Sigmoid colon (tissue), 7 donors: Measurements from ENCODE around the gene GNAI1. TPM values are rescaled to one million over a fixed set of nuclear protein-coding genes. Genes with fewer than 3 reads are reported as not detected.

Experiments
- DNase-seq: peaks from one replicate; pipeline ENCODE4 v3.0.0-alpha.2; 2019
- H3K27ac ChIP-seq, 4 donors: fragments of 200-600 bp; sonication (generic); one replicate each; pipeline ENCODE4 v1.5.1; 2016 to 2019; ENCODE audit warnings: mild to moderate bottlenecking in 1 of 4
- H3K27me3 ChIP-seq, 3 donors: fragments of 200-600 bp; sonication (generic); one replicate each; pipeline ENCODE4 v1.5.1; 2019; ENCODE audit warnings: mild to moderate bottlenecking in 1 of 3
- H3K36me3 ChIP-seq, 4 donors: fragments of 200-600 bp; sonication (generic); one replicate each; pipeline ENCODE4 v1.5.1; 2016 to 2019
- H3K4me1 ChIP-seq, 4 donors: fragments of 200-600 bp; sonication (generic); one replicate each; pipeline ENCODE4 v1.5.1; 2017 to 2019
- H3K4me3 ChIP-seq, 4 donors: fragments of 200-600 bp; sonication (generic); one replicate each; pipeline ENCODE4 v1.5.1; 2017 to 2019; ENCODE audit warnings: mild to moderate bottlenecking in 2 of 4, moderate library complexity in 1 of 4
- H3K9me3 ChIP-seq, 4 donors: fragments of 200-600 bp in 3 of 4; sonication (generic) in 3 of 4; one replicate each; pipeline versions ENCODE4 v1.5.1 to v1.6.1; 2013 to 2019
- CTCF ChIP-seq, 4 experiments: fragments of 450-650 bp in 3 of 4; fragments of 200-600 bp in 1 of 4; IDR thresholded peaks; one replicate each; pipeline ENCODE4 v1.5.1; 2016 to 2019; ENCODE audit warnings: antibody characterized with exemption in 4 of 4, mild to moderate bottlenecking in 3 of 4, moderate library complexity in 2 of 4
- EP300 ChIP-seq, 4 donors: sonication (generic); formaldehyde crosslinking; IDR thresholded peaks; one replicate each; pipeline ENCODE4 v1.6.1; 2017; ENCODE audit warnings: antibody characterized with exemption in 4 of 4
- POLR2A ChIP-seq, 2 donors: fragments of 450-650 bp; IDR thresholded peaks; one replicate each; pipeline ENCODE4 v1.6.1; 2016; ENCODE audit warnings: antibody characterized with exemption in 2 of 2, mild to moderate bottlenecking in 2 of 2, moderate library complexity in 2 of 2
- POLR2AphosphoS5 ChIP-seq, 4 donors: sonication (generic); formaldehyde crosslinking; IDR thresholded peaks; one replicate each; pipeline ENCODE4 v1.6.1; 2017; ENCODE audit warnings: antibody characterized with exemption in 4 of 4
- WGBS, 2 donors: extraction: QIAGEN DNeasy Blood & Tissue Kit; methylation state at CpG; one replicate each; pipeline ENCODE4 v1.1.7; 2013; 5-methylcytosine and 5-hydroxymethylcytosine counted together
- intact Hi-C: fragments of 100-400 bp; cut with DNase I; formaldehyde crosslinking; loops from one replicate; pipeline ENCODE4 v1.15.1; 2023
- polyA plus RNA-seq, 3 donors: library from polyadenylated mRNA; stranded (reverse); fragments of 200-250 nt; gene quantifications; one replicate each; pipeline ENCODE4 v1.2.3, GENCODE V29; 2013
- total RNA-seq, 4 donors: library from RNA; depleted of rRNA; stranded (reverse); fragments of >200 nt; gene quantifications; one replicate each; pipeline ENCODE4 v1.1.0, GENCODE V29; 2016
- donor health status: healthy with polysubstance abuse.
- donor health status: Bipolar disorder and iron deficiency.
- donor health status: healthy.

The GNAI1 gene
- total and polyA plus RNA-seq, 7 donors, result 8.8 to 98.9 (median 50.9) TPM

DNA sequence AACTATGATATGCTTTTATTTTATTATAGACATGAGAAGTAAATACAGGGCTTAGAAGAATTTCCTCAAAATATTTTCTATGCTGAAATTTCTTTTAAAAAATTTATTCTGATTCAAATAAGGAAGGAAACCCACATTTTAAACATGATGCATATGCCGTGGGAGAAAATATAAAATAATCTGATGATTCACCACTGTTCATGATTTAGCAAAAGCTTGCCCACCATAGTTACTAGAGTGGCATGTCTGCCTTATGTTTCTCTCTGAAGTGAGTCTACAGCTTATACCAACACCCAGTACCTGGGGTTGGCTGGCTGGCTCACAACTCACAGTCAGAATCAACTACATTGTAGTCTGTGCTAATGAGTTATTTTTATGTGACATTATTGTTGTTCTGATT lies 102.0 kb downstream of the GNAI1 start:
- DNase-seq, result no peak
- H3K9me3 ChIP-seq, result no peaks in the 10 kb centered on the region
- 63 to 89% methylated on average over 1 of the region's 1 CpG for WGBS, 2 donors
- no peaks in the 10 kb centered on the region for H3K27me3 ChIP-seq
- H3K4me1 ChIP-seq, result no peaks in the 10 kb centered on the region
- no peaks in the 10 kb centered on the region for H3K36me3 ChIP-seq
- TF ChIP-seq CTCF (IDR thresholded peaks at IDR 0.05), result no peak
- TF ChIP-seq POLR2A (IDR thresholded peaks at IDR 0.05), result no peak
- TF ChIP-seq EP300 (IDR thresholded peaks at IDR 0.05), result no peak
- no peak for TF ChIP-seq POLR2AphosphoS5 (IDR thresholded peaks at IDR 0.05)
- intact Hi-C loops, result no loop called here
- H3K27ac ChIP-seq, result no peak overlapping the region
- no peak overlapping the region for H3K4me3 ChIP-seq

DNA sequence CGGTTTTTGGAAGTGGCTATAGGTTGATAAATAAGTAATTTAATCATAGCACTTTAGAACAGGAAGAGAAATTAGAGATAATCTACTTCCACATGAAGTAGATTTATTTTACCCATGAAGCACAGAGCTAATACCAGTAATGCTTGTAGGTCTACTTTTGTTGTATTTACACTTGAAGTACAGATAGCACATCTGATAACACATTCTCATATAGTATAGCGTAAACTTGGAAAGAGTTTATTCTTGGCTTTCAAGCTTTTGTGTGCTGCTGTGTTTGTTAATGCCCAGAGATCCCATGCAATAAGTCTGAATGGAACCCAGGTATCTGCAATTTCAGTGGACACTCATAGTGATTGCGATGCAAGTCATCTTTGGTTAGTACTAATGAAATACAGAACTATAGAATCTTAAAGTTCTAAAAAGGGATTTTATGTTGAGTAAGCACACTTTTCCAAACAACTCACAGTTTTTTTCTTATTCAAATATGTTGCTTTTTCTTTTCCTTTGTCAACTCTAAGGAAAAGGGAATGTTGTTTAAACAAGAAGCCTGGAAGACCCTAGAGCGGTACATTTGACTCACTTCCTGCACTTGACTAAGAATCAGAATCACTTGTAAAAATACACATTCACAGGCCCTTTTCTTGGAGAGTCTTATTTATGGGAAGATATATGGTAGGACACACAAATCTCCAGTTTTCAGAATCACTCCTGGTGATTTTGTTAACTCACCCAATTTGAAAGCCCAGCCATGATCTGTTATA lies 105.8 kb downstream of the GNAI1 start:
- DNase-seq, result no peak
- H3K36me3 ChIP-seq, result no peaks in the 10 kb centered on the region
- intact Hi-C loops, result no loop called here
- WGBS, 2 donors, result 93 to 94% methylated on average over 4 of the region's 4 CpGs
- no peak overlapping the region for H3K4me3 ChIP-seq
- no peak for TF ChIP-seq CTCF (IDR thresholded peaks at IDR 0.05)
- no peak for TF ChIP-seq EP300 (IDR thresholded peaks at IDR 0.05)
- no peak for TF ChIP-seq POLR2AphosphoS5 (IDR thresholded peaks at IDR 0.05)
- TF ChIP-seq POLR2A (IDR thresholded peaks at IDR 0.05), result no peak
- H3K27ac ChIP-seq, result no peak overlapping the region
- no peaks in the 10 kb centered on the region for H3K4me1 ChIP-seq
- H3K27me3 ChIP-seq, result no peaks in the 10 kb centered on the region
- no peaks in the 10 kb centered on the region for H3K9me3 ChIP-seq

DNA sequence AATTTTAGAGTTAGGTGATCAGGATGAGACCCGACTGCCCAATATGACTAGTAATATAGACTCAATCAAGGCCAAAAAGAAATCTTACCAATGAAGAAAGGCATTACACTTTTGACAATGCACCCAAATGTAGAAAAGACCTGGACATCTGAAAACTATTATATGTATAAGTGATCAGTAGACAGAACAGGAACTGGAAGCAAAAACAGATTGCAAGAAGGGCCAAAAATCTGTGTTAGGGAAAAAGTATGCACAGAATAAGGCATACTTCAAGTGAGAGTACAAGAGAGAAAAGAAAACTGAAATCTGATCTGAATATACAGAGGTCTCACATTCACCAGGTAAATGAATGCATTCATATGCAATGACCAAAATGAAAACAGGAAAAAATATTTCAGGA lies 107.0 kb downstream of the GNAI1 start:
- 90 to 93% methylated on average over 1 of the region's 1 CpG for WGBS, 2 donors

GRCh38 chr7:80243425-80243824 lies 108.8 kb downstream of the GNAI1 start:
- H3K27ac ChIP-seq, result no peak overlapping the region
- 83 to 84% methylated on average over 4 of the region's 4 CpGs for WGBS, 2 donors
- intact Hi-C loops, result no loop called here
- H3K9me3 ChIP-seq, result no peaks in the 10 kb centered on the region
- H3K4me3 ChIP-seq, result no peak overlapping the region
- H3K27me3 ChIP-seq, result no peaks in the 10 kb centered on the region
- TF ChIP-seq EP300 (IDR thresholded peaks at IDR 0.05) (no peak), CTCF (IDR thresholded peaks at IDR 0.05) (no peak), POLR2A (IDR thresholded peaks at IDR 0.05) (no peak)
- no peak for DNase-seq
- no peaks in the 10 kb centered on the region for H3K4me1 ChIP-seq
- H3K36me3 ChIP-seq, result no peaks in the 10 kb centered on the region

More for the DNA sequence above, 107.0 kb downstream of the GNAI1 start:
- Histone ChIP-seq H3K27ac (no peak overlapping the region), H3K36me3 (no peaks in the 10 kb centered on the region), H3K4me1 (no peaks in the 10 kb centered on the region), H3K27me3 (no peaks in the 10 kb centered on the region), H3K4me3 (no peak overlapping the region), H3K9me3 (no peaks in the 10 kb centered on the region)
- DNase-seq, result no peak
- TF ChIP-seq CTCF (IDR thresholded peaks at IDR 0.05) (no peak), POLR2A (IDR thresholded peaks at IDR 0.05) (no peak), EP300 (IDR thresholded peaks at IDR 0.05) (no peak), POLR2AphosphoS5 (IDR thresholded peaks at IDR 0.05) (no peak)
- intact Hi-C loops, result no loop called here
